Measurements from ENCODE around the gene NKRF.

- no peak for TF ChIP-seq POLR2A (IDR thresholded peaks at IDR 0.05; ENCODE audit: extremely low read depth, insufficient read length)
- TF ChIP-seq, protein P1, sequence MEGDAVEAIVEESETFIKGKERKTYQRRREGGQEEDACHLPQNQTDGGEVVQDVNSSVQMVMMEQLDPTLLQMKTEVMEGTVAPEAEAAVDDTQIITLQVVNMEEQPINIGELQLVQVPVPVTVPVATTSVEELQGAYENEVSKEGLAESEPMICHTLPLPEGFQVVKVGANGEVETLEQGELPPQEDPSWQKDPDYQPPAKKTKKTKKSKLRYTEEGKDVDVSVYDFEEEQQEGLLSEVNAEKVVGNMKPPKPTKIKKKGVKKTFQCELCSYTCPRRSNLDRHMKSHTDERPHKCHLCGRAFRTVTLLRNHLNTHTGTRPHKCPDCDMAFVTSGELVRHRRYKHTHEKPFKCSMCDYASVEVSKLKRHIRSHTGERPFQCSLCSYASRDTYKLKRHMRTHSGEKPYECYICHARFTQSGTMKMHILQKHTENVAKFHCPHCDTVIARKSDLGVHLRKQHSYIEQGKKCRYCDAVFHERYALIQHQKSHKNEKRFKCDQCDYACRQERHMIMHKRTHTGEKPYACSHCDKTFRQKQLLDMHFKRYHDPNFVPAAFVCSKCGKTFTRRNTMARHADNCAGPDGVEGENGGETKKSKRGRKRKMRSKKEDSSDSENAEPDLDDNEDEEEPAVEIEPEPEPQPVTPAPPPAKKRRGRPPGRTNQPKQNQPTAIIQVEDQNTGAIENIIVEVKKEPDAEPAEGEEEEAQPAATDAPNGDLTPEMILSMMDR (IDR thresholded peaks at IDR 0.05; ENCODE audit: low read depth, low read length), result no peak
These were observed 16.4 kb upstream of the NKRF start for GRCh38 chrX:119622356-119623232.

Measured in NB4 (cell line).